Neural crest cell (in vitro differentiated cells): ENCODE data around the gene CSGALNACT2. TPM values are rescaled to one million over a fixed set of nuclear protein-coding genes. Genes with fewer than 3 reads are reported as not detected.
"Not testable (repeated sequence)": the region's sequence is repeated elsewhere in the genome, so short reads cannot be mapped to it uniquely, and the experiment has no call there.

Source experiments
- DNase-seq: peaks from one replicate; pipeline ENCODE4 v3.0.0; 2021; ENCODE audit warnings: low read depth, mixed read lengths, low spot score
- H3K27ac Mint-ChIP-seq: one replicate; pipeline ENCODE4 v1.8.0; 2021; ENCODE audit warnings: mild to moderate bottlenecking, mixed read lengths; ENCODE audit not compliant: unreplicated experiment
- H3K27me3 Mint-ChIP-seq: 2 replicates; pipeline ENCODE4 v1.8.0; 2021; ENCODE audit warnings: low read depth, mild to moderate bottlenecking, mixed read lengths
- H3K36me3 Mint-ChIP-seq: 2 replicates; pipeline ENCODE4 v1.8.0; 2021; ENCODE audit warnings: low read depth, mild to moderate bottlenecking, mixed read lengths
- H3K4me1 Mint-ChIP-seq: 2 replicates; pipeline ENCODE4 v1.8.0; 2021; ENCODE audit warnings: mixed read lengths
- H3K4me3 Mint-ChIP-seq: one replicate; pipeline ENCODE4 v1.8.0; 2021; ENCODE audit warnings: mild to moderate bottlenecking, mixed read lengths
- H3K9me3 Mint-ChIP-seq: 2 replicates; pipeline ENCODE4 v1.8.0; 2021; ENCODE audit warnings: mixed read lengths
- CTCF ChIP-seq: fragments of 200-600 bp; sonication (generic); conservative IDR thresholded peaks from 2 replicates; pipeline ENCODE4 v1.5.0; 2021; ENCODE audit warnings: antibody characterized with exemption, mild to moderate bottlenecking
- total RNA-seq: library from RNA; stranded (reverse); gene quantifications from 2 replicates; pipeline ENCODE4 v1.2.1, GENCODE V29; 2021

Gene CSGALNACT2
- total RNA-seq, 1 donor from 2014 or later, result 14.6 TPM

GRCh38 chr10:43174969-43175368, 36.7 kb downstream of the CSGALNACT2 start:
- no peak for DNase-seq
- Mint-ChIP-seq H3K36me3 (peaks cover 28% of the 10 kb centered on the region), H3K4me1 (peaks cover 3% of the 10 kb centered on the region), H3K27me3 (no peaks in the 10 kb centered on the region), H3K4me3 (no peak overlapping the region), H3K9me3 (peaks cover 3% of the 10 kb centered on the region), H3K27ac (no peak overlapping the region)
- no peak for TF ChIP-seq CTCF

GRCh38 chr10:43176271-43176670, 38.0 kb downstream of the CSGALNACT2 start:
- Mint-ChIP-seq H3K9me3 (peaks cover 3% of the 10 kb centered on the region), H3K27me3 (no peaks in the 10 kb centered on the region), H3K4me1 (peaks cover 3% of the 10 kb centered on the region), H3K36me3 (peaks cover 30% of the 10 kb centered on the region), H3K4me3 (no peak overlapping the region), H3K27ac (no peak overlapping the region)
- no peak for TF ChIP-seq CTCF
- DNase-seq, result no peak

- Mint-ChIP-seq H3K27ac (no peak overlapping the region), H3K4me1 (peaks cover 3% of the 10 kb centered on the region), H3K9me3 (peaks cover 3% of the 10 kb centered on the region), H3K27me3 (no peaks in the 10 kb centered on the region), H3K36me3 (peaks cover 35% of the 10 kb centered on the region), H3K4me3 (no peak overlapping the region)
- no peak for TF ChIP-seq CTCF
- no peak for DNase-seq
Measured at GRCh38 chr10:43177595-43177994, 39.4 kb downstream of the CSGALNACT2 start.

- Mint-ChIP-seq H3K36me3 (peaks cover 49% of the 10 kb centered on the region), H3K27ac (no peak overlapping the region), H3K4me1 (peaks cover 3% of the 10 kb centered on the region), H3K4me3 (no peak overlapping the region), H3K27me3 (no peaks in the 10 kb centered on the region), H3K9me3 (peaks cover 3% of the 10 kb centered on the region)
- no peak for TF ChIP-seq CTCF
- no peak for DNase-seq
Measured at GRCh38 chr10:43181146-43181545, 42.9 kb downstream of the CSGALNACT2 start.

- H3K36me3 Mint-ChIP-seq, result peaks cover 57% of the 10 kb centered on the region
- not testable (repeated sequence) for H3K27ac Mint-ChIP-seq, H3K4me3 Mint-ChIP-seq, DNase-seq, H3K4me1 Mint-ChIP-seq, H3K9me3 Mint-ChIP-seq, H3K27me3 Mint-ChIP-seq
Measured at GRCh38 chr10:43183764-43184163, 45.5 kb downstream of the CSGALNACT2 start.

GRCh38 chr10:43186150-43186549, 47.9 kb downstream of the CSGALNACT2 start:
- Mint-ChIP-seq H3K9me3 (no peaks in the 10 kb centered on the region), H3K27ac (no peak overlapping the region), H3K4me1 (no peaks in the 10 kb centered on the region), H3K36me3 (peaks cover 41% of the 10 kb centered on the region), H3K27me3 (no peaks in the 10 kb centered on the region), H3K4me3 (no peak overlapping the region)
- no peak for TF ChIP-seq CTCF
- no peak for DNase-seq
